GM12873 (cell line): ENCODE measurements around the gene PHPT1.

Experiments used
- CTCF ChIP-seq: IDR thresholded peaks from 2 replicates; pipeline ENCODE4 v1.5.1; 2012; ENCODE audit warnings: low read depth, mild to moderate bottlenecking, moderate library complexity, low read length, control low read depth; ENCODE audit not compliant: insufficient read depth; ENCODE audit errors: missing control alignments

PHPT1 gene

GRCh38 chr9:136806067-136806466, 43.1 kb upstream of the PHPT1 start:
- TF ChIP-seq CTCF = no peak

GRCh38 chr9:136806631-136807201, 42.5 kb upstream of the PHPT1 start:
- TF ChIP-seq CTCF = no peak

GRCh38 chr9:136807281-136808074, 41.7 kb upstream of the PHPT1 start, which contains the start of gene RABL6:
RABL6 (plus strand) TSS chr9:136807948; CDS start chr9:136808197, 249 bp downstream.
- no peak for TF ChIP-seq CTCF

- no peak for TF ChIP-seq CTCF
These were observed 41.0 kb upstream of the PHPT1 start for GRCh38 chr9:136808075-136808805.

GRCh38 chr9:136808806-136809158, 40.4 kb upstream of the PHPT1 start:
- no peak for TF ChIP-seq CTCF

GRCh38 chr9:136814725-136815421, 34.3 kb upstream of the PHPT1 start:
- TF ChIP-seq CTCF = no peak

GRCh38 chr9:136815422-136815782, 33.8 kb upstream of the PHPT1 start:
- no peak for TF ChIP-seq CTCF
